ENCODE measurements around the gene ACSM3. TPM values are rescaled to one million over a fixed set of nuclear protein-coding genes. Genes with fewer than 3 reads are reported as not detected.

Gene ACSM3
- total and polyA plus RNA-seq, 9 of the 15 experiments (the other 6 are each of a cell fraction or from before 2014, with no cell fraction given) = 112 to 420 (median 182) TPM

DNA sequence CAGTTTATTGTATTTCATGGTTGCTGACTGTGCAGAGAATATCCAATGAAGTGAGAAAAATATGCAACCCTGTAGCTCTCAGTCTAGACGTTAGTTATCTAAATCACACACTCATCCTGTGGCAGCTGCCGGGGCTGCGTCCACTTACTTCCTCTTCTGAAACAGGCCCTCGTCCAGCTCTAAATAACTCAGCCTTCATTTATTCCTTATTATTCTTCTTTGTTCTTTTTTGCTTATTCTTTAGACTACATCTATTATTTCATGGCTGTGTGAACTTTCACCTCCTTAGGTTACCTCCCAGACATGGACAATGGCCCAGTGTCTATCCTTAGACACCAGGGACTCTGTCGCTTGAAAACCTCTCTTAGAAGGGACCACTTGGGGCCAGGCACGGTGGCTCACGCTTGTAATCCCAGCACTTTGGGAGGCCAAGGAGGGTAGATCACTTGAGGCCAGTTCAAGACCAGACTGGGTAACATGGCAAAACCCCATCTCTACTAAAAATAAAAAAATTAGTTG, 18.8 kb upstream of the ACSM3 start (continued):
- no peak for TF ChIP-seq GTF2E2 (tag; IDR thresholded peaks at IDR 0.05)
- no peak for TF ChIP-seq RAD21 (CRISPR knock-in tag; conservative IDR thresholded peaks at IDR 0.05 in 1 of 2, IDR thresholded peaks at IDR 0.05 in 1 of 2)
- no peak for TF ChIP-seq ATF7 (IDR thresholded peaks at IDR 0.05)
- no peak for TF ChIP-seq ZNF224 (CRISPR knock-in tag; IDR thresholded peaks at IDR 0.05)
- no peak for TF ChIP-seq HEY1 (CRISPR knock-in tag; IDR thresholded peaks at IDR 0.05; ENCODE audit: borderline replicate concordance)
- TF ChIP-seq, protein P1, sequence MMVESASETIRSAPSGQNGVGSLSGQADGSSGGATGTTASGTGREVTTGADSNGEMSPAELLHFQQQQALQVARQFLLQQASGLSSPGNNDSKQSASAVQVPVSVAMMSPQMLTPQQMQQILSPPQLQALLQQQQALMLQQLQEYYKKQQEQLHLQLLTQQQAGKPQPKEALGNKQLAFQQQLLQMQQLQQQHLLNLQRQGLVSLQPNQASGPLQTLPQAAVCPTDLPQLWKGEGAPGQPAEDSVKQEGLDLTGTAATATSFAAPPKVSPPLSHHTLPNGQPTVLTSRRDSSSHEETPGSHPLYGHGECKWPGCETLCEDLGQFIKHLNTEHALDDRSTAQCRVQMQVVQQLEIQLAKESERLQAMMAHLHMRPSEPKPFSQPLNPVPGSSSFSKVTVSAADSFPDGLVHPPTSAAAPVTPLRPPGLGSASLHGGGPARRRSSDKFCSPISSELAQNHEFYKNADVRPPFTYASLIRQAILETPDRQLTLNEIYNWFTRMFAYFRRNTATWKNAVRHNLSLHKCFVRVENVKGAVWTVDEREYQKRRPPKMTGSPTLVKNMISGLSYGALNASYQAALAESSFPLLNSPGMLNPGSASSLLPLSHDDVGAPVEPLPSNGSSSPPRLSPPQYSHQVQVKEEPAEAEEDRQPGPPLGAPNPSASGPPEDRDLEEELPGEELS (CRISPR knock-in tag; IDR thresholded peaks at IDR 0.05; ENCODE audit: borderline replicate concordance) = no peak
- TF ChIP-seq TSC22D4 (tag; IDR thresholded peaks at IDR 0.05) = no peak
- peak; percentile 82 for TF ChIP-seq SOX6 (IDR thresholded peaks at IDR 0.05)
- TF ChIP-seq RBM15 (IDR thresholded peaks at IDR 0.05; ENCODE audit: insufficient read depth, low read length) = no peak
- TF ChIP-seq, protein P2, sequence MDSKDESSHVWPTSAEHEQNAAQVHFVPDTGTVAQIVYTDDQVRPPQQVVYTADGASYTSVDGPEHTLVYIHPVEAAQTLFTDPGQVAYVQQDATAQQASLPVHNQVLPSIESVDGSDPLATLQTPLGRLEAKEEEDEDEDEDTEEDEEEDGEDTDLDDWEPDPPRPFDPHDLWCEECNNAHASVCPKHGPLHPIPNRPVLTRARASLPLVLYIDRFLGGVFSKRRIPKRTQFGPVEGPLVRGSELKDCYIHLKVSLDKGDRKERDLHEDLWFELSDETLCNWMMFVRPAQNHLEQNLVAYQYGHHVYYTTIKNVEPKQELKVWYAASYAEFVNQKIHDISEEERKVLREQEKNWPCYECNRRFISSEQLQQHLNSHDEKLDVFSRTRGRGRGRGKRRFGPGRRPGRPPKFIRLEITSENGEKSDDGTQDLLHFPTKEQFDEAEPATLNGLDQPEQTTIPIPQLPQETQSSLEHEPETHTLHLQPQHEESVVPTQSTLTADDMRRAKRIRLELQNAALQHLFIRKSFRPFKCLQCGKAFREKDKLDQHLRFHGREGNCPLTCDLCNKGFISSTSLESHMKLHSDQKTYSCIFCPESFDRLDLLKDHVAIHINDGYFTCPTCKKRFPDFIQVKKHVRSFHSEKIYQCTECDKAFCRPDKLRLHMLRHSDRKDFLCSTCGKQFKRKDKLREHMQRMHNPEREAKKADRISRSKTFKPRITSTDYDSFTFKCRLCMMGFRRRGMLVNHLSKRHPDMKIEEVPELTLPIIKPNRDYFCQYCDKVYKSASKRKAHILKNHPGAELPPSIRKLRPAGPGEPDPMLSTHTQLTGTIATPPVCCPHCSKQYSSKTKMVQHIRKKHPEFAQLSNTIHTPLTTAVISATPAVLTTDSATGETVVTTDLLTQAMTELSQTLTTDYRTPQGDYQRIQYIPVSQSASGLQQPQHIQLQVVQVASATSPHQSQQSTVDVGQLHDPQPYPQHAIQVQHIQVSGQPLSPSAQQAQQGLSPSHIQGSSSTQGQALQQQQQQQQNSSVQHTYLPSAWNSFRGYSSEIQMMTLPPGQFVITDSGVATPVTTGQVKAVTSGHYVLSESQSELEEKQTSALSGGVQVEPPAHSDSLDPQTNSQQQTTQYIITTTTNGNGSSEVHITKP (IDR thresholded peaks at IDR 0.05; ENCODE audit: partially characterized antibody) = no peak
- TF ChIP-seq RCOR1 (IDR thresholded peaks at IDR 0.05; ENCODE audit: borderline replicate concordance in 1 of 2, low read depth in 2 of 2, low read length in 2 of 2) = peak in 1 of 2 experiments; percentile 81; a peak in 2 of 4 replicates
- no peak for TF ChIP-seq SIX5 (IDR thresholded peaks at IDR 0.05; ENCODE audit: borderline replicate concordance in 1 of 2, insufficient read depth in 1 of 2, low read depth in 1 of 2, low read length in 2 of 2)
- 0 out of 2 replicates have a peak, but pooled peaks have one; percentile 54 for TF ChIP-seq RUNX1 (IDR thresholded peaks at IDR 0.05; ENCODE audit: low read depth)
- peak; percentile 71; the same call in 1 of the 2 replicates for TF ChIP-seq CREM (IDR thresholded peaks at IDR 0.05; ENCODE audit: low read depth)
- no peak for TF ChIP-seq TBP (optimal IDR thresholded peaks at IDR 0.05; ENCODE audit: low read depth, low read length)
- TF ChIP-seq PYGO2 (tag; IDR thresholded peaks at IDR 0.05) = 0 out of 2 replicates have a peak, but pooled peaks have one; percentile 25
- peak; percentile 14; the same call in 1 of the 2 replicates for TF ChIP-seq ZNF668 (CRISPR knock-in tag; IDR thresholded peaks at IDR 0.05)
- TF ChIP-seq ZNF77 (CRISPR knock-in tag; IDR thresholded peaks at IDR 0.05) = no peak
- no peak; the same call in 1 of the 2 replicates for TF ChIP-seq SMARCC2 (IDR thresholded peaks at IDR 0.05; ENCODE audit: low read depth)

All from K562 (cell line).